Measurements from ENCODE around the gene LIN7B. TPM values are rescaled to one million over a fixed set of nuclear protein-coding genes. Genes with fewer than 3 reads are reported as not detected.

The LIN7B gene
- total and polyA plus RNA-seq, 9 of the 15 experiments (the other 6 are each of a cell fraction or from before 2014, with no cell fraction given) = 0.89 to 15.7 (median 4.0) TPM

- Histone ChIP-seq H3K27me3 (ENCODE audit: control insufficient read depth in 2 of 2, insufficient read depth in 2 of 2, low read length in 2 of 2) (no peaks in the 10 kb centered on the region), H3K36me3 (ENCODE audit: control insufficient read depth, insufficient read depth, low read length) (peaks cover 99% of the 10 kb centered on the region), H2AFZ (ENCODE audit: low read depth, low read length) (no peak overlapping the region), H3K4me2 (ENCODE audit: insufficient read depth, low read length) (no peak overlapping the region), H3K79me2 (ENCODE audit: control insufficient read depth, insufficient read depth, low read length) (peaks cover 60% of the 10 kb centered on the region), H3K4me3 (no peak overlapping the region), H3K9me1 (ENCODE audit: control insufficient read depth, insufficient read depth, low read length) (no peaks in the 10 kb centered on the region), H4K20me1 (replicated peaks; ENCODE audit: control insufficient read depth, insufficient read depth, low read length) (peaks cover 24% of the 10 kb centered on the region), H3K9ac (ENCODE audit: insufficient read depth in 1 of 2, low read depth in 2 of 2, low read length in 2 of 2) (no peak overlapping the region), H3K27ac (ENCODE audit: extremely low read depth, low read depth, low read length) (peak overlapping the region; percentile 46; the same call in 1 of the 3 replicates), H3K9me3 (replicated peaks; ENCODE audit: control insufficient read depth, insufficient read depth, low read depth, low read length) (no peaks in the 10 kb centered on the region), H3K4me1 (replicated peaks in 1 of 2; ENCODE audit: control insufficient read depth in 2 of 2, insufficient read depth in 2 of 2, low read length in 2 of 2) (peaks cover 0 to 11% of the 10 kb centered on the region in 2 experiments; a peak in 3 of 5 replicates)
- no TSS peak for BruUV-seq (replicated peaks)
- FAIRE-seq (peak; percentile 92), DNase-seq (ENCODE audit: extremely low read depth in 1 of 4, low spot score in 3 of 4) (peak; percentile 76 to 86 (median 78)), ATAC-seq (peak; percentile 89)
- intact Hi-C loops (cut with micrococcal nuclease) = loop anchor here (1.0 to 2.0 kb wide), 2 partner anchors 49 to 111 kb away; no protein-coding TSS in a partner anchor
- POLR2A ChIA-PET = interaction anchor here (0.6 to 2.6 kb wide), 14 partner anchors 9 to 113 kb away, joined by 3 to 22 read pairs (median 4); partner anchors contain the start of genes LIN7B, PPFIA3 and RUVBL2
- in situ Hi-C loops (cut with MboI) = loop anchor here (5.0 kb wide), 1 partner anchor 95 kb away; no protein-coding TSS in a partner anchor
- WGBS (ENCODE audit: insufficient coverage, low coverage, missing lambda C conversion rate) = 39% methylated on average over 8 of the region's 8 CpGs
- CTCF ChIA-PET (ENCODE audit: low intra/inter-chr PET ratio) = interaction anchor here (1.0 to 2.1 kb wide), 5 partner anchors 9 to 127 kb away, joined by 4 to 27 read pairs (median 7); no protein-coding TSS in a partner anchor
- no peak for TF ChIP-seq NFYB (IDR thresholded peaks at IDR 0.05; ENCODE audit: extremely low read depth, insufficient read length)
- peak; percentile 86 to 93 for TF ChIP-seq RAD21 (CRISPR knock-in tag; conservative IDR thresholded peaks at IDR 0.05 in 1 of 2, IDR thresholded peaks at IDR 0.05 in 1 of 2)
- TF ChIP-seq HDAC3 (IDR thresholded peaks at IDR 0.05; ENCODE audit: borderline replicate concordance, partially characterized antibody) = no peak
- TF ChIP-seq ZNF764 (CRISPR knock-in tag; IDR thresholded peaks at IDR 0.05; ENCODE audit: low read depth) = 0 out of 2 replicates have a peak, but pooled peaks have one; percentile 60
- no peak for TF ChIP-seq SRSF1 (IDR thresholded peaks at IDR 0.05; ENCODE audit: low read depth, low read length)
- TF ChIP-seq, protein P1, sequence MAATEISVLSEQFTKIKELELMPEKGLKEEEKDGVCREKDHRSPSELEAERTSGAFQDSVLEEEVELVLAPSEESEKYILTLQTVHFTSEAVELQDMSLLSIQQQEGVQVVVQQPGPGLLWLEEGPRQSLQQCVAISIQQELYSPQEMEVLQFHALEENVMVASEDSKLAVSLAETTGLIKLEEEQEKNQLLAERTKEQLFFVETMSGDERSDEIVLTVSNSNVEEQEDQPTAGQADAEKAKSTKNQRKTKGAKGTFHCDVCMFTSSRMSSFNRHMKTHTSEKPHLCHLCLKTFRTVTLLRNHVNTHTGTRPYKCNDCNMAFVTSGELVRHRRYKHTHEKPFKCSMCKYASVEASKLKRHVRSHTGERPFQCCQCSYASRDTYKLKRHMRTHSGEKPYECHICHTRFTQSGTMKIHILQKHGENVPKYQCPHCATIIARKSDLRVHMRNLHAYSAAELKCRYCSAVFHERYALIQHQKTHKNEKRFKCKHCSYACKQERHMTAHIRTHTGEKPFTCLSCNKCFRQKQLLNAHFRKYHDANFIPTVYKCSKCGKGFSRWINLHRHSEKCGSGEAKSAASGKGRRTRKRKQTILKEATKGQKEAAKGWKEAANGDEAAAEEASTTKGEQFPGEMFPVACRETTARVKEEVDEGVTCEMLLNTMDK (IDR thresholded peaks at IDR 0.05; ENCODE audit: borderline replicate concordance, insufficient read depth, low read depth, low read length, poor library complexity, severe bottlenecking) = peak; percentile 89
- peak; percentile 49; the same call in 1 of the 2 replicates for TF ChIP-seq RB1 (IDR thresholded peaks at IDR 0.05; ENCODE audit: low read depth)
- TF ChIP-seq ZNF239 (CRISPR knock-in tag; IDR thresholded peaks at IDR 0.05) = no peak
- TF ChIP-seq, protein P2, sequence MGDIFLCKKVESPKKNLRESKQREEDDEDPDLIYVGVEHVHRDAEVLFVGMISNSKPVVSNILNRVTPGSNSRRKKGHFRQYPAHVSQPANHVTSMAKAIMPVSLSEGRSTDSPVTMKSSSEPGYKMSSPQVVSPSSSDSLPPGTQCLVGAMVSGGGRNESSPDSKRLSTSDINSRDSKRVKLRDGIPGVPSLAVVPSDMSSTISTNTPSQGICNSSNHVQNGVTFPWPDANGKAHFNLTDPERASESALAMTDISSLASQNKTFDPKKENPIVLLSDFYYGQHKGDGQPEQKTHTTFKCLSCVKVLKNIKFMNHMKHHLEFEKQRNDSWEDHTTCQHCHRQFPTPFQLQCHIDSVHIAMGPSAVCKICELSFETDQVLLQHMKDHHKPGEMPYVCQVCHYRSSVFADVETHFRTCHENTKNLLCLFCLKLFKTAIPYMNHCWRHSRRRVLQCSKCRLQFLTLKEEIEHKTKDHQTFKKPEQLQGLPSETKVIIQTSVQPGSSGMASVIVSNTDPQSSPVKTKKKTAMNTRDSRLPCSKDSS (IDR thresholded peaks at IDR 0.05; ENCODE audit: low read depth, partially characterized antibody) = no peak
- TF ChIP-seq, protein P3, sequence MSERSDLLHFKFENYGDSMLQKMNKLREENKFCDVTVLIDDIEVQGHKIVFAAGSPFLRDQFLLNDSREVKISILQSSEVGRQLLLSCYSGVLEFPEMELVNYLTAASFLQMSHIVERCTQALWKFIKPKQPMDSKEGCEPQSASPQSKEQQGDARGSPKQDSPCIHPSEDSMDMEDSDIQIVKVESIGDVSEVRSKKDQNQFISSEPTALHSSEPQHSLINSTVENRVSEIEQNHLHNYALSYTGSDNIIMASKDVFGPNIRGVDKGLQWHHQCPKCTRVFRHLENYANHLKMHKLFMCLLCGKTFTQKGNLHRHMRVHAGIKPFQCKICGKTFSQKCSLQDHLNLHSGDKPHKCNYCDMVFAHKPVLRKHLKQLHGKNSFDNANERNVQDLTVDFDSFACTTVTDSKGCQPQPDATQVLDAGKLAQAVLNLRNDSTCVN (CRISPR knock-in tag; IDR thresholded peaks at IDR 0.05) = no peak
- no peak for TF ChIP-seq NONO (IDR thresholded peaks at IDR 0.05; ENCODE audit: low read depth in 2 of 2, low read length in 1 of 2)
- no peak for TF ChIP-seq SRSF9 (IDR thresholded peaks at IDR 0.05; ENCODE audit: borderline replicate concordance, low read depth, low read length)
- TF ChIP-seq HNRNPLL (IDR thresholded peaks at IDR 0.05; ENCODE audit: low read depth, low read length, poor library complexity, severe bottlenecking) = no peak
- peak; percentile 69; the same call in 1 of the 2 replicates for TF ChIP-seq STAG1 (CRISPR knock-in tag; IDR thresholded peaks at IDR 0.05; ENCODE audit: borderline replicate concordance)
These were observed 16.5 kb upstream of the LIN7B start for GRCh38 chr19:49097453-49098288.
